ENCODE measurements around the gene MACROD2.

MACROD2 gene

DNA sequence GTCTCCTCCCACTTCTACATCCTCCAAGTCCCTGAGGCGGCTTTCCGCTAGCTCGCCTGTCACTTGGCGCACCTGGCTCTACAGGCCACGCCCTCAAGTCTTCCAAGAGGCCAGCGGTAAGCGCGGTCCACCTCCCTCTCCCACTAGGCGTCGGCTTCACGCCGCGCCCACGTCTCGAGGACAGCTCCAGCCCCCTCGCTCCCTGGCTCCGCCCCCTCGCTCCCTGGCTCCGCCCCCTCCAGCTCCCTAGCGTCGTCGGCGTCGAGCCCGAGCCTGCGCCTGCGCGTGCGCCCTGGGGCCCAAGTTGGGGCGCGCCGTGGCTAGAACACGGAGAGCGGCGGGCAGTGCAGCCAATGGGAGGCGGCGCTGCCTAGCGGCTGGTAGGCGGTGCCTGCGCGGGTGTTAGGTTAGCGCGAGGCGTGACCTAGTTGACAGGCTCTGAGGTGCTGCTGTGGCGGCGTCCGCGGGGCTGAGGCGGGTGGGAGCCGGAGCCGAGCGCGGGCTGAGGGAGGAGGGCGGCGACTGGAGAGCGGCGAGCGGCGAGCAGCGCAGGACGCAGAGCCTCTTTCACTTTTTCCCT is at the start of gene MACROD2:
Gene MACROD2 (plus strand): TSS at position 431 of the 580 bp plus-strand sequence.
- peaks cover 14% of the 10 kb centered on the region for H3K27me3 ChIP-seq (ENCODE audit: insufficient read depth, insufficient read length)
- DNase-seq (ENCODE audit: low read depth, low spot score), result peak; percentile 78
- H3K9ac ChIP-seq (ENCODE audit: insufficient read length, low read depth), result peak within 1 kb of the TSS; percentile 80
- no peak for TF ChIP-seq SUZ12 (IDR thresholded peaks at IDR 0.05; ENCODE audit: extremely low read depth, insufficient read depth, insufficient read length)
- TF ChIP-seq YY1 (IDR thresholded peaks at IDR 0.05; ENCODE audit: insufficient read depth, insufficient read length), result no peak
- TF ChIP-seq ZNF274 (IDR thresholded peaks at IDR 0.05; ENCODE audit: low read depth, low read length), result no peak
- H3K36me3 ChIP-seq (ENCODE audit: insufficient read depth, insufficient read length, low read length), result no peaks in the 10 kb centered on the region
- H3K4me1 ChIP-seq (ENCODE audit: insufficient read depth, insufficient read length), result no peaks in the 10 kb centered on the region
- H3K4me3 ChIP-seq (ENCODE audit: insufficient read length, low read depth), result peak within 1 kb of the TSS; percentile 67
- peaks cover 11% of the 10 kb centered on the region; the same call in 1 of the 2 replicates for H3K9me3 ChIP-seq (ENCODE audit: insufficient read depth, low read length)

DNA sequence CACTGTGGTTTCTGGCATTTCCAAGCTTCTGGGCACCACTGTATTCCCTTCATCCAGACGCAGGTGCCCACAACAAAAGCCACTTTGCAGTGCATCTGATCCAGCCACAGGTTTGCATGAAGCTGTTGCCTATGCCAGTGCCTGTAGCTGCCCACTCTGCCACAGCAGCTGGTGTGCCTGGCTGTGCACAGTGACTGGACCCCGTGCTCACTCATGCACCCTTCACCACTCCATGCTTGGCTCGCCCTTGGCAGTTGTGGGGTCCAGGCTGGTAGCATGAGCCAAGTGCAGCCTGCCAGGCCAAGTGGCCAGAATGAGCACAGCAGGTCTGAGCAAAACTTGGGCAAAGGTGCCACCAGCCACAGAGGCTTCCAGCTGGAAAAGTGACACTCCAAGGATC is 47.6 kb upstream of the MACROD2 start:
- no peak overlapping the region for H3K4me3 ChIP-seq (ENCODE audit: insufficient read length, low read depth)
- H3K36me3 ChIP-seq (ENCODE audit: insufficient read depth, insufficient read length, low read length), result no peaks in the 10 kb centered on the region
- H3K27me3 ChIP-seq (ENCODE audit: insufficient read depth, insufficient read length), result no peaks in the 10 kb centered on the region
- no peak for TF ChIP-seq ZNF274 (IDR thresholded peaks at IDR 0.05; ENCODE audit: low read depth, low read length)
- no peak for TF ChIP-seq SUZ12 (IDR thresholded peaks at IDR 0.05; ENCODE audit: extremely low read depth, insufficient read depth, insufficient read length)
- no peak for TF ChIP-seq YY1 (IDR thresholded peaks at IDR 0.05; ENCODE audit: insufficient read depth, insufficient read length)
- H3K4me1 ChIP-seq (ENCODE audit: insufficient read depth, insufficient read length), result no peaks in the 10 kb centered on the region
- no peaks in the 10 kb centered on the region; the same call in 1 of the 2 replicates for H3K9me3 ChIP-seq (ENCODE audit: insufficient read depth, low read length)
- H3K9ac ChIP-seq (ENCODE audit: insufficient read length, low read depth), result no peak overlapping the region
- DNase-seq (ENCODE audit: low read depth, low spot score), result no peak

DNA sequence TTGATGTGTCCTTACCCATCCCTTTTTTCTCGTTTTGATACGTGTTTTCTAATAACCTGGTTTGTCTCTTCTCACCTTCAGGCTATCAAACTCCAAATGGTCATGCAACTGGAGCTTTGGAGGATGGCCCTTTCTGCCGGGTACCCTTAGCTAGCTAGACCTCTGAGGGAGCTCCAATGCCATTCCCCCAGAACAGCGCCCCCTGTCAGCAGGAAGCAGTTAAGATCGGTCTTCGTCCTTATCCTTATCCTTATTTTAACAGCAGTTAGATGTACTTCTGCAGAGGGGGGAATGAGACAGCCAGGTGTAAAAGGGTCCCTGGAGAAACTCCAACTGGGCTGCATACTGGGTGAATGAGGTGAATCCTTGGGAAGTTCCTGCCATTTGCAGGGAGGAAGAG is 42.1 kb upstream of the MACROD2 start:
- no peak overlapping the region for H3K9ac ChIP-seq (ENCODE audit: insufficient read length, low read depth)
- H3K4me1 ChIP-seq (ENCODE audit: insufficient read depth, insufficient read length), result no peaks in the 10 kb centered on the region
- no peaks in the 10 kb centered on the region for H3K36me3 ChIP-seq (ENCODE audit: insufficient read depth, insufficient read length, low read length)
- H3K9me3 ChIP-seq (ENCODE audit: insufficient read depth, low read length), result no peaks in the 10 kb centered on the region
- no peaks in the 10 kb centered on the region for H3K27me3 ChIP-seq (ENCODE audit: insufficient read depth, insufficient read length)
- peak; percentile 15 for DNase-seq (ENCODE audit: low read depth, low spot score)
- TF ChIP-seq SUZ12 (IDR thresholded peaks at IDR 0.05; ENCODE audit: extremely low read depth, insufficient read depth, insufficient read length) (no peak), ZNF274 (IDR thresholded peaks at IDR 0.05; ENCODE audit: low read depth, low read length) (no peak), YY1 (IDR thresholded peaks at IDR 0.05; ENCODE audit: insufficient read depth, insufficient read length) (no peak)
- H3K4me3 ChIP-seq (ENCODE audit: insufficient read length, low read depth), result no peak overlapping the region

DNA sequence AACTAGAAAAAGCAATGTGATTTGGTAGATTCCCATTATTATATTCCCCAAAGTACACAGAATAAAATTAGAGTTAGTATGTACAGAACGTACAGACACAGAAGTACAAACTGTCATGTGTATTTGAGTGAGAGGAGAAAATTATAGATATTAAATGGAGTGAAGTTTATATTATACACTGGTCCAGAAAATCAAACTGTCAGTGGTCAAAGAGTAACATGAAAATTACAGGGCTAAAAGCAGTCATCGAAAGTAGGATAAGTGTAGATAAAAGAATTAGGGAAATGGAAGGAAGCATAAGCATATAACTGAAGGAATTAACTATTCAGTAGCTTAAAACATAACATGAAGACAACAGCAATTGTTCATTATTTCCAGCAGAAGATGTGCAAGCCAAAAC is 35.2 kb upstream of the MACROD2 start:
- DNase-seq (ENCODE audit: low read depth, low spot score), result no peak
- no peak overlapping the region for H3K4me3 ChIP-seq (ENCODE audit: insufficient read length, low read depth)
- H3K27me3 ChIP-seq (ENCODE audit: insufficient read depth, insufficient read length), result no peaks in the 10 kb centered on the region
- no peaks in the 10 kb centered on the region for H3K36me3 ChIP-seq (ENCODE audit: insufficient read depth, insufficient read length, low read length)
- no peak overlapping the region for H3K9ac ChIP-seq (ENCODE audit: insufficient read length, low read depth)
- H3K4me1 ChIP-seq (ENCODE audit: insufficient read depth, insufficient read length), result no peaks in the 10 kb centered on the region
- no peaks in the 10 kb centered on the region for H3K9me3 ChIP-seq (ENCODE audit: insufficient read depth, low read length)
- TF ChIP-seq ZNF274 (IDR thresholded peaks at IDR 0.05; ENCODE audit: low read depth, low read length) (no peak), SUZ12 (IDR thresholded peaks at IDR 0.05; ENCODE audit: extremely low read depth, insufficient read depth, insufficient read length) (no peak), YY1 (IDR thresholded peaks at IDR 0.05; ENCODE audit: insufficient read depth, insufficient read length) (no peak)

DNA sequence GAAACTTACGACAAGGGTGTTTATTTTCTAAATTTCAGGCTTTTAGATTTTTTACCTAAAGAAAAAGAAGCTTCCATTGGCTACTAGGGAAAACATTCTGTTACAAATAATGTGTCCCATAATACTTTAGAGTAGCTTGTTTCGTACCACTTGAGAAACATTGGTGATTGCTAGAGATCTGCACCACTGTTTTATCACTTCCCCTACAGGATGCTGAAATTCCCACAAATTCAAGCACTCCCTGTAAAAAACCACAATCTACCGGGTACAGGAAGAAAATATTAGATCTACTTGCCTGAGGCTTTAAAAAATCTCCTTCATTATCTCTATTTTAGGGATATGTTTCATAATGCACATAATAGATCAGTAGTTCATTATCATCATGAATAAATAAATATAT is 34.8 kb upstream of the MACROD2 start:
- no peaks in the 10 kb centered on the region for H3K4me1 ChIP-seq (ENCODE audit: insufficient read depth, insufficient read length)
- DNase-seq (ENCODE audit: low read depth, low spot score), result no peak
- H3K27me3 ChIP-seq (ENCODE audit: insufficient read depth, insufficient read length), result no peaks in the 10 kb centered on the region
- no peak overlapping the region for H3K4me3 ChIP-seq (ENCODE audit: insufficient read length, low read depth)
- TF ChIP-seq YY1 (IDR thresholded peaks at IDR 0.05; ENCODE audit: insufficient read depth, insufficient read length) (no peak), ZNF274 (IDR thresholded peaks at IDR 0.05; ENCODE audit: low read depth, low read length) (no peak), SUZ12 (IDR thresholded peaks at IDR 0.05; ENCODE audit: extremely low read depth, insufficient read depth, insufficient read length) (no peak)
- H3K9ac ChIP-seq (ENCODE audit: insufficient read length, low read depth), result no peak overlapping the region
- H3K9me3 ChIP-seq (ENCODE audit: insufficient read depth, low read length), result no peaks in the 10 kb centered on the region
- H3K36me3 ChIP-seq (ENCODE audit: insufficient read depth, insufficient read length, low read length), result no peaks in the 10 kb centered on the region

DNA sequence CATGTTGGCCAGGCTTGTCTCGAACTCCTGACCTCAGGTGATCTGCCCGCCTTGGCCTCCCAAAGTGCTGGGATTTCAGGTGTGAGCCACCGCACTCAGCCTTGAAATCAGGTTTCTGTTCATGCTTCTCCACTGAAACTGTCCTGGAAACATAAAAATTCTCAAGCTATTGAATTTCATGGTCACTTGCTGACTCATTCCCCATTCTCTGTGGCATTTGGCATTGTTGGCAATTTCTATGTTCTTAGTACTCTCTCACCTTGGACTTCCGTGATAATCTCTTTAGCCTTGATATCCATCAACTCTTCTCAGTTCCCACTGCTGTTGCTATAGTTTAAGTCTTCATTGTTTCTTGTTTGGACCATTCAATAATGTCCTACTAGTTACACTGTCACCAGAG is 11.1 kb upstream of the MACROD2 start:
- no peak for DNase-seq (ENCODE audit: low read depth, low spot score)
- Histone ChIP-seq H3K27me3 (ENCODE audit: insufficient read depth, insufficient read length) (no peaks in the 10 kb centered on the region), H3K36me3 (ENCODE audit: insufficient read depth, insufficient read length, low read length) (no peaks in the 10 kb centered on the region), H3K9me3 (ENCODE audit: insufficient read depth, low read length) (no peaks in the 10 kb centered on the region), H3K4me3 (ENCODE audit: insufficient read length, low read depth) (no peak overlapping the region), H3K9ac (ENCODE audit: insufficient read length, low read depth) (no peak overlapping the region), H3K4me1 (ENCODE audit: insufficient read depth, insufficient read length) (no peaks in the 10 kb centered on the region)
- no peak for TF ChIP-seq YY1 (IDR thresholded peaks at IDR 0.05; ENCODE audit: insufficient read depth, insufficient read length)
- no peak for TF ChIP-seq SUZ12 (IDR thresholded peaks at IDR 0.05; ENCODE audit: extremely low read depth, insufficient read depth, insufficient read length)
- no peak for TF ChIP-seq ZNF274 (IDR thresholded peaks at IDR 0.05; ENCODE audit: low read depth, low read length)

DNA sequence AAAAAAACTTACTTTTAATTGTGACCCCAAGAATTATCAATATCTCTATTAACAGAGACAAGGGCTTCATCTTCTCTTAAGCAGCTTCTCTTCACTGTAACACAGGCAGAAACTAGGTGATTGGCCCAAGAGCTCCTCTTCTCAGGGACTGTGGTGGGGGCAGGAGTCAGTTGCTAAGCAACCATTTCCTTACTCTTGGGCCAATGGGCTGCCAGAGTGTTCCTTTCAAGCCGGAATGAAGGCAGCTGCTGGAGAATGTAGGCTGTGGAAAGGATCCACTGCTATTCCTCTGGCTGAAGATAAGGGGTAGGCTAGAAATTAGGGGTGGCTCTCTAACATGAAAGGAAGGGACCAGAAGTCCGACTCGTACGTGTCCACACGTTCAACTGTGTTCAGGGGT is 4.9 kb upstream of the MACROD2 start, which contains the start of gene SEL1L2:
Gene SEL1L2 (minus strand): TSS at position 150 of the 400 bp plus-strand sequence. CDS start 80 bp downstream, at position 70.
- no peaks in the 10 kb centered on the region for H3K27me3 ChIP-seq (ENCODE audit: insufficient read depth, insufficient read length)
- no peak within 1 kb of the TSS for H3K9ac ChIP-seq (ENCODE audit: insufficient read length, low read depth)
- H3K4me3 ChIP-seq (ENCODE audit: insufficient read length, low read depth), result no peak within 1 kb of the TSS
- DNase-seq (ENCODE audit: low read depth, low spot score), result peak; percentile 32
- H3K9me3 ChIP-seq (ENCODE audit: insufficient read depth, low read length), result peaks cover 11% of the 10 kb centered on the region; the same call in 1 of the 2 replicates
- TF ChIP-seq YY1 (IDR thresholded peaks at IDR 0.05; ENCODE audit: insufficient read depth, insufficient read length) (no peak), SUZ12 (IDR thresholded peaks at IDR 0.05; ENCODE audit: extremely low read depth, insufficient read depth, insufficient read length) (no peak), ZNF274 (IDR thresholded peaks at IDR 0.05; ENCODE audit: low read depth, low read length) (no peak)
- H3K36me3 ChIP-seq (ENCODE audit: insufficient read depth, insufficient read length, low read length), result no peaks in the 10 kb centered on the region
- H3K4me1 ChIP-seq (ENCODE audit: insufficient read depth, insufficient read length), result no peaks in the 10 kb centered on the region
